ENCODE measurements around the gene MCM9. TPM values are rescaled to one million over a fixed set of nuclear protein-coding genes. Genes with fewer than 3 reads are reported as not detected.

The MCM9 gene
- total RNA-seq, 1 experiment from 2014 or later: 14.9 TPM

- no peak for DNase-seq (ENCODE audit: low spot score)
- ATAC-seq: no peak
- Mint-ChIP-seq H3K4me3 (no peak overlapping the region), H3K4me1 (peaks cover 6% of the 10 kb centered on the region; the same call in 1 of the 2 replicates), H3K9me3 (peaks cover 15% of the 10 kb centered on the region), H3K27me3 (ENCODE audit: low read depth) (no peaks in the 10 kb centered on the region), H3K27ac (no peak overlapping the region), H3K36me3 (peaks cover 6% of the 10 kb centered on the region; the same call in 1 of the 2 replicates)
- POLR2A ChIA-PET: no interaction called here
- CTCF ChIA-PET: no interaction called here
- TF ChIP-seq SP1 (CRISPR knock-in tag; conservative IDR thresholded peaks at IDR 0.05) (no peak), ZNF263 (CRISPR knock-in tag; IDR thresholded peaks at IDR 0.05; ENCODE audit: low read depth) (no peak), IRF2 (CRISPR knock-in tag; IDR thresholded peaks at IDR 0.05; ENCODE audit: borderline replicate concordance, low read depth) (no peak), USF2 (CRISPR knock-in tag; IDR thresholded peaks at IDR 0.05) (no peak), HMGXB4 (CRISPR knock-in tag; IDR thresholded peaks at IDR 0.05) (no peak), MXD4 (CRISPR knock-in tag; IDR thresholded peaks at IDR 0.05; ENCODE audit: borderline replicate concordance) (no peak), ZNF219 (CRISPR knock-in tag; IDR thresholded peaks at IDR 0.05; ENCODE audit: borderline replicate concordance) (no peak), NFATC4 (CRISPR knock-in tag; IDR thresholded peaks at IDR 0.05) (no peak), JUN (CRISPR knock-in tag; IDR thresholded peaks at IDR 0.05) (no peak), KAT7 (CRISPR knock-in tag; IDR thresholded peaks at IDR 0.05; ENCODE audit: borderline replicate concordance) (no peak), AR (CRISPR knock-in tag; IDR thresholded peaks at IDR 0.05) (no peak), CREB1 (CRISPR knock-in tag; IDR thresholded peaks at IDR 0.05) (no peak), ELF4 (CRISPR knock-in tag; IDR thresholded peaks at IDR 0.05; ENCODE audit: low read depth) (no peak), PREB (CRISPR knock-in tag; IDR thresholded peaks at IDR 0.05; ENCODE audit: borderline replicate concordance) (no peak), CDX4 (CRISPR knock-in tag; IDR thresholded peaks at IDR 0.05; ENCODE audit: borderline replicate concordance) (no peak), ARID4B (CRISPR knock-in tag; IDR thresholded peaks at IDR 0.05; ENCODE audit: borderline replicate concordance) (no peak), ETV6 (CRISPR knock-in tag; IDR thresholded peaks at IDR 0.05) (no peak), ATF2 (CRISPR knock-in tag; IDR thresholded peaks at IDR 0.05; ENCODE audit: borderline replicate concordance, low read depth) (no peak), ZNF138 (CRISPR knock-in tag; conservative IDR thresholded peaks at IDR 0.05) (no peak), TEAD1 (CRISPR knock-in tag; IDR thresholded peaks at IDR 0.05) (no peak)
These were observed 145.5 kb downstream of the MCM9 start for GRCh38 chr6:118789419-118789818.

Data from WTC11 (cell line).